Thyroid gland (tissue), 4 donors: ENCODE measurements around the gene UCK1. TPM values are rescaled to one million over a fixed set of nuclear protein-coding genes. Genes with fewer than 3 reads are reported as not detected.

Experiments used
- DNase-seq, 2 donors: peaks; one replicate each; pipeline ENCODE4 v3.0.0-alpha.2; 2019
- H3K27ac ChIP-seq, 3 donors: fragments of 200-600 bp; sonication (generic); 1 replicate in 2 of 3; 2 replicates in 1 of 3; pipeline ENCODE4 v1.5.1; 2016 to 2019; ENCODE audit warnings: mild to moderate bottlenecking in 1 of 3, moderate library complexity in 1 of 3
- H3K27me3 ChIP-seq: fragments of 200-600 bp; sonication (generic); one replicate; pipeline ENCODE4 v1.5.1; 2019
- H3K36me3 ChIP-seq, 2 donors: fragments of 200-600 bp; sonication (generic); one replicate each; pipeline ENCODE4 v1.5.1; 2016 to 2019
- H3K4me1 ChIP-seq, 2 donors: fragments of 200-600 bp; sonication (generic); one replicate each; pipeline ENCODE4 v1.5.1; 2017 to 2019
- H3K4me3 ChIP-seq, 3 donors: fragments of 200-600 bp; sonication (generic); replicated peaks in 1 of 3; 1 replicate in 2 of 3; 2 replicates in 1 of 3; pipeline ENCODE4 v1.5.1; 2016; ENCODE audit warnings: mild to moderate bottlenecking in 1 of 3
- H3K9me3 ChIP-seq: fragments of 200-600 bp; sonication (generic); one replicate; pipeline ENCODE4 v1.5.1; 2017
- POLR2A ChIP-seq, 2 donors: fragments of 450-650 bp; IDR thresholded peaks; one replicate each; pipeline ENCODE4 v1.6.1; 2017; ENCODE audit warnings: antibody characterized with exemption in 2 of 2, mild to moderate bottlenecking in 2 of 2, moderate library complexity in 1 of 2
- WGBS, 2 donors: methylation state at CpG; one replicate each; pipeline ENCODE4 v1.1.5; 2017; 5-methylcytosine and 5-hydroxymethylcytosine counted together
- intact Hi-C: fragments of 100-400 bp; cut with DNase I; formaldehyde crosslinking; loops from one replicate; pipeline ENCODE4 v1.15.1; 2023
- total RNA-seq, 4 donors: library from RNA; depleted of rRNA; stranded (reverse); fragments of >200 nt; gene quantifications; one replicate each; pipeline ENCODE4 v1.2.3, GENCODE V29; 2016
- TF ChIP-seq, protein P1 (sequence below), 6 experiments: fragments of 200-600 bp in 3 of 6; fragments of 450-650 bp in 3 of 6; sonication (generic) in 3 of 6; IDR thresholded peaks; one replicate each; pipeline ENCODE4 v1.5.1; 2016 to 2019; ENCODE audit warnings: antibody characterized with exemption in 6 of 6, mild to moderate bottlenecking in 2 of 6, inconsistent platforms in 1 of 6, moderate library complexity in 1 of 6

UCK1 gene
- total RNA-seq, 4 donors from 2014 or later: 39.3 to 57.0 (median 49.3) TPM

- DNase-seq: no peak
- H3K4me3 ChIP-seq: no peak overlapping the region
- H3K4me1 ChIP-seq: no peaks in the 10 kb centered on the region
- no peaks in the 10 kb centered on the region for H3K9me3 ChIP-seq
- no peak for TF ChIP-seq POLR2A (IDR thresholded peaks at IDR 0.05)
- TF ChIP-seq, protein P1, sequence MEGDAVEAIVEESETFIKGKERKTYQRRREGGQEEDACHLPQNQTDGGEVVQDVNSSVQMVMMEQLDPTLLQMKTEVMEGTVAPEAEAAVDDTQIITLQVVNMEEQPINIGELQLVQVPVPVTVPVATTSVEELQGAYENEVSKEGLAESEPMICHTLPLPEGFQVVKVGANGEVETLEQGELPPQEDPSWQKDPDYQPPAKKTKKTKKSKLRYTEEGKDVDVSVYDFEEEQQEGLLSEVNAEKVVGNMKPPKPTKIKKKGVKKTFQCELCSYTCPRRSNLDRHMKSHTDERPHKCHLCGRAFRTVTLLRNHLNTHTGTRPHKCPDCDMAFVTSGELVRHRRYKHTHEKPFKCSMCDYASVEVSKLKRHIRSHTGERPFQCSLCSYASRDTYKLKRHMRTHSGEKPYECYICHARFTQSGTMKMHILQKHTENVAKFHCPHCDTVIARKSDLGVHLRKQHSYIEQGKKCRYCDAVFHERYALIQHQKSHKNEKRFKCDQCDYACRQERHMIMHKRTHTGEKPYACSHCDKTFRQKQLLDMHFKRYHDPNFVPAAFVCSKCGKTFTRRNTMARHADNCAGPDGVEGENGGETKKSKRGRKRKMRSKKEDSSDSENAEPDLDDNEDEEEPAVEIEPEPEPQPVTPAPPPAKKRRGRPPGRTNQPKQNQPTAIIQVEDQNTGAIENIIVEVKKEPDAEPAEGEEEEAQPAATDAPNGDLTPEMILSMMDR (IDR thresholded peaks at IDR 0.05): no peak
- intact Hi-C loops: loop anchor here (10.0 kb wide), 1 partner anchor 133 kb away; no protein-coding TSS in a partner anchor
- H3K36me3 ChIP-seq: peaks cover 94 to 96% of the 10 kb centered on the region in 2 donors
- no peak overlapping the region for H3K27ac ChIP-seq
- no peaks in the 10 kb centered on the region for H3K27me3 ChIP-seq
- 89 to 90% methylated on average over 16 to 19 of the region's 19 CpGs for WGBS, 2 donors
Measured at GRCh38 chr9:131477816-131478419, 53.1 kb downstream of the UCK1 start.

DNA sequence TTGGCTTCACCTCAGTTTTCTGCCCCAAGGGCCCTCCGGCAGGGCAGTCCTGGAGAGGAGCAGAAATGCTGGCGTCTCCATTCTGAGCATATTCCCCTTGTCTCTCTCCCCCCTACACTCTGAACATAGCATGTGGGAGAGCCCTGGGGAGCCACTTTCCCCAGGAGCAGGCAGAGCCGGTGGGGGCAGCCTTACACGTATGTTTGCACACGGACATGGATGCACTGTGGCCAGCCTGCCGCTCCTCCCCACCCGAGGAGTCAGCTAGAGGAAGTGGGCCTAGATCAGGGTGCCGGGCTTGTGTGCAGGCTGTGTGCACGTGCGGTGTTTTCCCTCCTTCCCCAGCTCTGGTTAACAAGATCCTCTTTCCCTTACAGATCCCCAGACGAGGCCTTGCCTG lies 53.7 kb downstream of the UCK1 start:
- WGBS, 2 donors: 86 to 95% methylated on average over 9 to 10 of the region's 11 CpGs
- intact Hi-C loops: loop anchor here (10.0 kb wide), 1 partner anchor 133 kb away; no protein-coding TSS in a partner anchor
- Histone ChIP-seq H3K27ac (no peak overlapping the region), H3K36me3 (peaks cover 94% of the 10 kb centered on the region in 2 donors), H3K4me3 (no peak overlapping the region), H3K4me1 (no peaks in the 10 kb centered on the region), H3K9me3 (no peaks in the 10 kb centered on the region), H3K27me3 (no peaks in the 10 kb centered on the region)
- TF ChIP-seq POLR2A (IDR thresholded peaks at IDR 0.05): no peak
- TF ChIP-seq, protein P1 (IDR thresholded peaks at IDR 0.05): no peak
- no peak for DNase-seq

DNA sequence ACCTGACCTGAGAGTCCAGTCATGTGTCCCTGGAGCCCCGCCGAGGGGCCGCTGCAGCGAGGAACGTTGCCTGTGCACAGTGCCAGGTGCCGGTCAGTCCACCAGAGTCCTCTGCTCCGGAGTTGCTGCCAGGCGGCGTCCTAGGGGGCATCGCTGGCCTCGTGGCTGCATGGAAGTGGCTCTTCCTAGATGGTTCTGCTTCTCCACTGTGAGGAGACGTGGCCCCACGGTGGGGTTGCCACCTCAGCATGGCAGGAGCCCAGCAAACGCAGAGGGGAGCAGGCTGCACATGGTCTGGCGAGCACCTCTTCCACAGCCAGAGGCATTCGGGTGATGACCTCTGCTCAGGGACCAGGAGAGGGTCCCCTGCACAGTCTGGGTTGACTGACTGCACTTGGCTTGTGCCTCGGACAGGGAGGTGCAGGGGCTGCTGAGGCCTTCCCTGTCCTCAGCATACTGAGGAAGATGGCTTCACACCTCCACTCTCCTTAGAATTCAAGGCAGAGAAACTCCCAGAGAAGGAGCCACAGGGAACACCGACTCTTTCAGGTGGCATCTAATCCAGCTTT lies 54.2 kb downstream of the UCK1 start:
- Histone ChIP-seq H3K27ac (no peak overlapping the region), H3K4me1 (no peaks in the 10 kb centered on the region), H3K4me3 (no peak overlapping the region), H3K36me3 (peaks cover 91 to 92% of the 10 kb centered on the region in 2 donors), H3K27me3 (no peaks in the 10 kb centered on the region), H3K9me3 (no peaks in the 10 kb centered on the region)
- intact Hi-C loops: loop anchor here (10.0 kb wide), 1 partner anchor 132 kb away; no protein-coding TSS in a partner anchor
- no peak for DNase-seq
- WGBS, 2 donors: 91 to 96% methylated on average over 13 to 15 of the region's 18 CpGs
- no peak for TF ChIP-seq POLR2A (IDR thresholded peaks at IDR 0.05)

DNA sequence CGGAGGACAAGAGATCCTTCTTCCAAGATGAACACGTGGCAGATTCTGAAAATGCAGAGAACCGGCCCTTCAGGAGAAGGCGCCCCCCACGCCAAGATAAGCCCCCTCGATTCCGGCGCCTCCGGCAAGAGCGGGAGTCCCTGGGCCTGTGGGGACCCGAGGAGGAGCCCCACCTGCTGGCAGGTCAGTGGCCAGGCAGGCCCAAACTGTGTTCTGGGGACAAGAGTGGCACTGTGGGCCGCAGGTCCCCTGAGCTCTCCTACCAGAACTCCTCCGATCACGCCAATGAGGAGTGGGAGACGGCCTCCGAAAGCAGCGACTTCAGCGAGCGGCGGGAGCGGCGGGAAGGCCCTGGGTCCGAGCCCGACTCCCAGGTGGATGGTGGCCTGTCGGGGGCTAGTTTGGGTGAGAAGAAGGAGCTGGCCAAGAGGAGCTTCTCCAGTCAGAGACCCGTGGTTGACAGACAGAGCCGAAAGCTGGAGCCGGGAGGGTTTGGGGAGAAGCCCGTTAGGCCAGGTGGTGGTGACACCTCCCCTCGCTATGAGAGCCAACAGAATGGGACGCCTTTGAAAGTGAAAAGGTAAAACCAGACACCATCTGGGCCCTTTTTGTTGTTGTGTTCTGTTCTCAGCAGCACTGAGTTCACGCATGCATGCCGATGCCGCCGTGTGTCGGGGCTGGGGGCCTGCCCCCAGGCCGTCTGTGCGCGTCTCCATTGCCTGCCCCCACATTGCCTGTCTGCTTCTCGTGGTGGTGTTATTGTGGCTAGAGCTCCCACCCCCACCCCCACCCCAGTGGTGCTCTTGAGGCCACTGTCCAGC lies 54.9 kb downstream of the UCK1 start:
- 93 to 94% methylated on average over 32 to 36 of the region's 40 CpGs for WGBS, 2 donors
- intact Hi-C loops: loop anchor here (10.0 kb wide), 1 partner anchor 131 kb away; no protein-coding TSS in a partner anchor

More for the DNA sequence above, 54.9 kb downstream of the UCK1 start:
- Histone ChIP-seq H3K4me3 (no peak overlapping the region), H3K27ac (no peak overlapping the region), H3K9me3 (no peaks in the 10 kb centered on the region), H3K4me1 (no peaks in the 10 kb centered on the region), H3K36me3 (peaks cover 91 to 92% of the 10 kb centered on the region in 2 donors), H3K27me3 (no peaks in the 10 kb centered on the region)
- TF ChIP-seq POLR2A (IDR thresholded peaks at IDR 0.05): no peak
- TF ChIP-seq, protein P1 (IDR thresholded peaks at IDR 0.05): peak in 2 of 6 experiments; percentile 21 to 29
- no peak for DNase-seq
